ENCODE measurements around the gene JAKMIP1. TPM values are rescaled to one million over a fixed set of nuclear protein-coding genes. Genes with fewer than 3 reads are reported as not detected.
A peak's percentile ranks its signal among the peaks of the same experiment; 100 is the strongest.

The JAKMIP1 gene
- total RNA-seq: 1 to 10 TPM in 3 of 6 donors, under 1 TPM in 3; 0.40 to 6.8 (median 1.0) TPM

GRCh38 chr4:6200011-6200921 is at the start of gene JAKMIP1:
JAKMIP1 (minus strand) TSS chr4:6200549; CDS start chr4:6112850, 87,699 bp downstream.
- Histone ChIP-seq H3K9me3 (peaks cover 0 to 3% (median 0%) of the 10 kb centered on the region in 4 donors), H3K27ac (peak within 1 kb of the TSS in 2 of 4 donors; percentile 36 to 52), H3K36me3 (no peaks in the 10 kb centered on the region), H3K4me1 (peaks cover 17 to 28% (median 18%) of the 10 kb centered on the region in 4 donors), H3K27me3 (peaks cover 0 to 29% (median 13%) of the 10 kb centered on the region in 4 donors), H3K4me3 (peak within 1 kb of the TSS; percentile 18 to 62 (median 56))
- DNase-seq: peak; percentile 75 to 94
- no peak for TF ChIP-seq CTCF (IDR thresholded peaks at IDR 0.05)
- no peak for TF ChIP-seq POLR2AphosphoS5 (IDR thresholded peaks at IDR 0.05)
- TF ChIP-seq POLR2A (IDR thresholded peaks at IDR 0.05): no peak
- no peak for TF ChIP-seq EP300 (IDR thresholded peaks at IDR 0.05)
- WGBS, 2 donors: 1% methylated on average over 45 to 50 of the region's 107 CpGs
- peak in 1 of 2 donors; percentile 82 for ATAC-seq (ENCODE audit: low FRiP score in 2 of 2)

DNA sequence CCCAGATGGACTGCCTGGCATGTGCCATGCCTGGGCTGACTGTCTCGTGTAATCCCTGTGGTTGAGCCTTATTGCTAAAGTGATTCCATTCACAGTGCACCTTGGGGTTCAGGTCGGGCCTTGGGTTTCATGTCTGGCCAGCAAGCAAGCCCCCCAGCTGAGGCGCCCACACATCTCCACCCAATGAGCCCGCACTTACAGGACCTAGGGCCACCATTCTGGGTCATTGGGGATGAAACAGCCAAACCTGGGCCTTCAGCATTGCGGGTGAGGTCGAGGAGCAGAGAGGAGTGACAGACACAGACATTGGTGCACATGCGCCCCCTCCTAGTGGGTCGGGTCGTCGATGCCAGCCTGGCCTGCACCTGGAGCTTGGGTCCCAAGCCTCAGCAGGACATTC is 48.0 kb upstream of the JAKMIP1 start:
- H3K36me3 ChIP-seq: no peaks in the 10 kb centered on the region
- H3K4me1 ChIP-seq: peaks cover 0 to 5% (median 2%) of the 10 kb centered on the region in 4 donors
- ATAC-seq (ENCODE audit: low FRiP score in 2 of 2) (no peak), DNase-seq (no peak)
- peaks cover 0 to 10% (median 4%) of the 10 kb centered on the region in 4 donors for H3K27me3 ChIP-seq
- peaks cover 0 to 14% (median 4%) of the 10 kb centered on the region in 4 donors for H3K9me3 ChIP-seq
- WGBS, 2 donors: 71 to 82% methylated on average over 4 to 10 of the region's 10 CpGs
- no peak overlapping the region for H3K4me3 ChIP-seq
- H3K27ac ChIP-seq: no peak overlapping the region
- TF ChIP-seq CTCF (IDR thresholded peaks at IDR 0.05): no peak
- no peak for TF ChIP-seq EP300 (IDR thresholded peaks at IDR 0.05)
- TF ChIP-seq POLR2A (IDR thresholded peaks at IDR 0.05): no peak
- TF ChIP-seq POLR2AphosphoS5 (IDR thresholded peaks at IDR 0.05): no peak

- WGBS, 2 donors: 48 to 61% methylated on average over 9 of the region's 9 CpGs
- H3K36me3 ChIP-seq: no peaks in the 10 kb centered on the region
- H3K9me3 ChIP-seq: peaks cover 0 to 14% (median 4%) of the 10 kb centered on the region in 4 donors
- peaks cover 0 to 10% (median 4%) of the 10 kb centered on the region in 4 donors for H3K27me3 ChIP-seq
- TF ChIP-seq POLR2AphosphoS5 (IDR thresholded peaks at IDR 0.05) (no peak), POLR2A (IDR thresholded peaks at IDR 0.05) (no peak), EP300 (IDR thresholded peaks at IDR 0.05) (no peak), CTCF (IDR thresholded peaks at IDR 0.05) (no peak)
- no peak overlapping the region for H3K4me3 ChIP-seq
- no peak overlapping the region for H3K27ac ChIP-seq
- no peak for DNase-seq
- ATAC-seq (ENCODE audit: low FRiP score in 2 of 2): no peak
- peaks cover 0 to 5% (median 2%) of the 10 kb centered on the region in 4 donors for H3K4me1 ChIP-seq
Measured at GRCh38 chr4:6246170-6246634, 45.9 kb upstream of the JAKMIP1 start.

- peaks cover 0 to 14% (median 4%) of the 10 kb centered on the region in 4 donors for H3K9me3 ChIP-seq
- no peaks in the 10 kb centered on the region for H3K36me3 ChIP-seq
- ATAC-seq (ENCODE audit: low FRiP score in 2 of 2) (peak in 1 of 2 donors; percentile 19), DNase-seq (no peak)
- TF ChIP-seq CTCF (IDR thresholded peaks at IDR 0.05): no peak
- no peak for TF ChIP-seq EP300 (IDR thresholded peaks at IDR 0.05)
- no peak for TF ChIP-seq POLR2AphosphoS5 (IDR thresholded peaks at IDR 0.05)
- TF ChIP-seq POLR2A (IDR thresholded peaks at IDR 0.05): no peak
- H3K27ac ChIP-seq: no peak overlapping the region
- peaks cover 0 to 5% (median 2%) of the 10 kb centered on the region in 4 donors for H3K4me1 ChIP-seq
- WGBS, 2 donors: 14 to 22% methylated on average over 19 to 59 of the region's 67 CpGs
- peaks cover 0 to 10% (median 4%) of the 10 kb centered on the region in 4 donors for H3K27me3 ChIP-seq
- H3K4me3 ChIP-seq: peak overlapping the region; percentile 6 to 34 (median 26)
Measured at GRCh38 chr4:6245246-6246169, 45.2 kb upstream of the JAKMIP1 start.

All from upper lobe of left lung (tissue), 6 donors.